NCI-H345 (cell line): Measurements from ENCODE around the gene UNC5C.
A peak's percentile ranks its signal among the peaks of the same experiment; 100 is the strongest.

ENCODE experiments used
- DNase-seq: peaks from one replicate; lab custom pipeline; 2025; lab: John Stamatoyannopoulos, UW

UNC5C gene

DNA sequence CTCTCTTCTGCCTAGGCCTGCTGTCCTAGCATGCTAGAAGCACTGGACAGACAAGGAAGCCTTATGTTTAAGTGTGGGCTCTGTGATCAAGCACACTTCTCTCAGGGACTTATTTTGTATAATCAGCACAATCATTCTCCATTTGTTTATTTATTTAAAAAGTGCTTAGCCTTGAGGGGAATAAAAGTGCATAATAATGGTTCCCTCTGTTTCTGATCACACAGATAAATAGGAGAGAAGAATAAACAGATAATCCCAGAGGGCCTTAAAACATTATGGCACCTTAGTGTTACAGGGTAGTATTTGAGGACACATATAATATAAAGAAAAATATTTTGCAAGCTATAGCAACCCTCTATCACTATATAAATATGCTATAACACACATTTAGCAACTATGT is 146.5 kb downstream of the UNC5C start:
- no peak for DNase-seq

GRCh38 chr4:95398217-95398616 is 150.6 kb downstream of the UNC5C start:
- DNase-seq = no peak

DNA sequence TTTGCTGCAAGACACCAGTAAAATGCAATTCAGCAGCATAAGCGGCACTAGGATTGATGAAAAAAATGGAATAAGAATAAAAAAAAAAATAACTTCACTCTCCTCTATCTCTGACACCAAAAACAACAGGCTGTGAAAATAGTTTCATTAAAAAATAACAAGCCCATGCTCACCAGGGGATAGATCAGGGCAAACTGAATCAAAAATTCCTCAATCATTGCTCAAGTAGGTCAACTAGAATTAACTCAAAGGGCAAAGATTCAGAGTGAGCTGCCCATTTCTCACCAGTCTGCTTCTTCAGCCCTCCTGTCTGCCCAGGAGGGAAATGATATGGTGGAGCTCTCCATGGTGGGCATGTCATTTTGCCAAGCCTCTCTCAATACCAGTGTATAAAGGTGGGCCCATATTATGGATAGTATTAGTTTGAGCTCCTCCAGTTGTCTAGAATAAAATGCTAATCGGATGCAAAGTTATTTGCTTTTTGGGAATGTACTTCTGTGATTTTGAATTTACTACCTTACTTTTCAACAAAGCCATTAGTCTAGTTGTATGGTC is 153.9 kb downstream of the UNC5C start:
- no peak for DNase-seq

DNA sequence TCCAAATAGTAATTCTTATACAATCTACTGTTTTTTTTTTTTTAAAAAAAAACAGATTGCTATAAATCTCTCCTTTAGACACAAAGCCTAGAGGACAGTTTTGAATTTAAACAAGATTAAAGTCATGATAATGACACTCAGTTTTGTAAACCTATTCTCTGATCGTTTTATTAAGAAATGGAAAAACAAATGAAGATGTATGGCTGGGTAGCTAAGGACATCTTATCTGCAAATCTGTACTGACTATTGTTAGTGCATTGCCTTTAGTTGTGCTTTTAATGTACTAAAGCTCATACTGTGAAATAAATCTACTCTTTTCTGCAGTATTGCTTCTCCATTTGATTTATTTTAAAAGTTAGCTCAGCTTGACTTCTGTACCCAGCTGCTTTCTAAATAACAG is 155.0 kb downstream of the UNC5C start:
- no peak for DNase-seq

DNA sequence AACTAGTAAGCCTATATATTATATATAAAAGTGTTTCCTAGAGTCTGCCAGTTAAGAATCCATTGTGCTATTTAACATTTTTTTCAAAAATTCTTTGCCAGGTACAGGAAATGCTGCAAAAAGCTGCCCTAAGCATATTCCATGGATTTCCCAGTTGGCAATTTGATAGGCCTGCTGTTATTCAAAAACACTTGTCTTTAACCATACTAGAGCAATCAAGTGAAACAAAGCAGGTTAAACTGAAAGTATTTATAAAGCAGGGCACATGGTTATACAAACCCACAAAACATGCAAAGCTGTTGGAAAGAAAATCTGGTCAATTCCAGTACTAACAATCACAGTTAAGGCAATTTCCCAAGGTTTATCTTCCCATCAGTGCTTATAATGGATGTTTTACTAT is 159.9 kb downstream of the UNC5C start:
- no peak for DNase-seq

DNA sequence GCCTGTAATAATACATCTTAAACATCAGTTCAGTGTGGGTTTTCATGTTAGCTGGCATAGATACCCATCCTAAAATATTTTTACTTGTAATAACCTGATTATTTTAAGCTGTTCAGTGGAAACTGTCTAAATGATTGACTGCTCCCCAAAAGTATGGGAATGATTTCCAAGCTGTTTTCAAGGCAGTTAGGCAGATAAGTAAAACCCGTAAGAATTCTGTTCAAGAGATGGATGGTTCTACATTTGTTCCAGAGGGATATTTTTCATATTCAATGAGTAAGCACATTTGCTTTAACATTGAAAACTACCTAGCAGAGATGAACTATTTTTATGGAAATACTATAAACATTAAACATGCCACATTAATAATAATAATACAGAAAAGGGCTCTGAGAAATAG is 161.1 kb downstream of the UNC5C start:
- no peak for DNase-seq

- no peak for DNase-seq
Measured at GRCh38 chr4:95386410-95386809, 162.4 kb downstream of the UNC5C start.

DNA sequence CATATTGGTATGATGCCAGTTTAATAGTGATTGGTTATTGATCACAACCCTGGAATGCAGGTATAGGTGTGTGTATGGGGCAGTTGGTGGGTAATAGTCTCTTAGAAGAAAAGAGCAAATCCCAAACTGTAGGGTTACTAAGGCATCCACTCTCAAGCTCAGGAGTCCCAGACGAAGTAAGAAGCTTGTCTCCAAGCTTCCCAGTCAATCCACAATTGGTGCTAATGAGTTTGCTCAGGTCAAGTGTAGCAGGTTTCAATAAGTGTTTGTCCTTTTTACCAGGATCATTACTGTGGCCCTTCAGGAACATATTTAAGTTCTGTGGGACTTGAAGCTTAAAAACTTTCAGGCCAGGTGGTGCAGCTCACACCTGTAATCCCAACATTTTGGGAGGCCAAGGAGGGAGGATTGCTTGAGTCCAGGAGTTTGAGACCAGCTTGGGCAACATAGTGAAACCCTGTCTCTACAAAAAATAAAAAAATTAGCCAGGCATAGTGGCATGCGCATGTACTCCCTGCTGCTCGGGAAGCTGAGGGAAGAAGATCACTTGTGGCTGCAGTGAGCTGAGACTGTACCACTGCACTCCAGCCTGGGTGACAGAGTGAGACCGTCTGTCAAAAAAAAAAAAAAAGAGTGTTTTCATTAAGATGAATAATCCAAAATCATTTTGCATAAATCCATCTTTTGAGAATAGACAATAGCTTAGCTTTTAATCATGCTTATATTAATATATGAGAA is 166.8 kb downstream of the UNC5C start:
- DNase-seq = no peak

DNA sequence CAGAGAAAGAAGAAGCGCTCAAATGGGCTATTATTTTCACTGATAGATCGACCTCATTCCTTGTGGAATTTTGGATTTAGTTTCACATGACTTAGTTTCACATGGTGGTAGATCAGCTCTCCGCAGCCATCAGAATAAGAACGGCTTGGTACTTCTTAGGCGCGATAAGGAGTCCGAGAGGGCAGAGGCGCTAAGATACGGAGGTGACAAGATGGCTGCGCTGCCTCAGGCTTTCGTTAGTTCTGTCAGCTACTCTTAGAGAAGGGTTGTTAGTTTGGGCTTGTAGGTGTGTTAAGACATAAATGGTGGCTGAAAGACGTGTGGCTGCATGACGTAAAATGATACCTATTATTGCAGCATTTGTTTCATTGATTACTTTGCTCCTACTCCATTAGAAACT is 169.1 kb downstream of the UNC5C start:
- DNase-seq = no peak

DNA sequence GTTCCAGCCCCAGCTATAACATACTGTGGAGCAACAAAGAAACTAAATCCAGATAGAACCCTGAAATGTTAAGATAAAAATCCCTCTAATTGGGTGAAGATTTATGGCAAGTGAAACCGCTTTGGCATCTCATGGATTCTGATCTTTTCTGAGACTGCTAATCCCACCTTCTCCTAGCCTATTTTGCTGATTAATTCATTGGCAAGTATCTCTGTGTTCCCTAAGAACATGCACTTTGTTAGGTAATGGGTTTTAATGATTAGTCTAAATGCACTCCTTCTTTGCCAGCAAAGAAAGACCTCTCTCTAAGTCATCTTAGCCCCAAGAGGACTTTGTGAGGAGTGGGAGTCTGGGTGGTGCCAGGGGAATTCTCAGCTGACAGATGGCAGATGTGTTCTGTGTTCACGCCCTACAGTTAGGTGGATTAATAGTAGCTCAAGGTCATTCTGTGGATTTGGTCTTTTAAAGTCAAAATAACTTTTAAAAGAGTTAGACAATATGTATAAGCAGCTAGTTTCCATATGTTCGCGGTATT is 171.3 kb downstream of the UNC5C start:
- DNase-seq = no peak

DNA sequence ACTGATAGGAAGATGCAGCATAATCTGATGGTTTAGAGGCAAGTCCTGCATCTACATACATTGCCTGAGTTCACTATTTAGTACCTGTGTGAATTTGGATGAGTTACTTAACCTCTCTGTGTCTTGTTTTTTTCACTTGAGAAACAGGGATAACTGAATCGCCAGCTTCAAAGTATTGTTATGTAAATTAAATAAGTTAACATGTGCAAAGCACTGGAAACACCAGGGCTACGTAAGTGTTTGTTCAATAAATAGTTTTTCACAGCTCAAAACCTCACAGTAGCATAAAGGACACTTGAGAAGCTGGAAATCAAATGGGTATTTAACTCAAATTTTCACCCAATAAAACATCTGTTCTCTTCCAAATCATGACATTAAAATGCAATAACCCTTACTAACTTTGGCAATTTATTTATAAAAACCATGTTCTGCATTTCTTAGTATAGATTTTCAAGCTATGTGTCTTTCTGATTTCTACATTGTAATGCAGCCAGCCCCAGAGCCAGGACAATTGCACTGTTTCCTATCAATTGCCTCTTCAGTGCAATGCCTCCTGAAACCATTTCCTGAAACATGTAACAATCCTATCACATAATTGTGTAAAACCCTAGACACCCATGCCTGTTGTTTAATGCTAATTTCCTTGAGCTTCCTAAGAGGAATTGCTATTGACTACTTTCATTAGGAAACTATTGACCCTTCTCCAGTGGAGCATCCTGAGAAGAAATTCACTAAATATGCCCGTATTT is 177.1 kb downstream of the UNC5C start:
- peak; percentile 11 for DNase-seq

- DNase-seq = no peak
Measured at GRCh38 chr4:95367824-95368223, 180.9 kb downstream of the UNC5C start.

DNA sequence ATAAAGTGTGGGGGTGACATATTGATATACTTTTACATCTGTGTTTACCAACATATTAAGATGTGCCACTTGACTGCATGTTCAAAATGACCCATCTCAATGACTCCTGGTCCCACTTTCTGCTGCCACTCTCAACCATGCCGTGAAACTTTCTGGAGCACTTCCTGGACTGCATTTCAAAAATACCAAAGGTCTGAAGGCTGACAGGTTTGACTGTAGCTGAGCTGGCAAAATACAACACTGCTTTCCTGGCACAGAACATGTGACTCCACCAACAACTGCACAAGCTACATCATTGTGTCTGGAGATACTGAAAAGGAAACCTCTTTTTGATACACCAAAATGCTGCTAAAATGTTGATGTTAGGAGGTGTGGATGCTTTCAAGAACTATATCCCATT is 184.8 kb downstream of the UNC5C start:
- no peak for DNase-seq

DNA sequence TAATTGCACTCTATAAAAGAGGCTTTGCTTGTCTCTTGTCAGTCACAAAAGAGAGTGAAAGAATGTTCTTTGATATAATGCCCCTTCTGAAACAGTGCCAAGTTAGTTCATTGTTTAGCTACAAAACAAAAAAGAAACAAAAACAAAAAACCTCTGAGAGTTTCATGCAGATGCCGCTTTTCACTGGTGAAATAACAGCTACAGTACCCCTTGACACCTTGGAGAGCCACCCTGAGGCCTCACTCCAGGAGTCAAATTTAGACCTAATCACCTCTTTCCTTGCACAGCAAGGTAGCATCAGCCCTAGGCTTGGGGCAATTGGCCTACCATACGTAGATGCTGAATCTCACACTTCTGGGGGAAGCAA is 185.2 kb downstream of the UNC5C start:
- peak; percentile 20 for DNase-seq

DNA sequence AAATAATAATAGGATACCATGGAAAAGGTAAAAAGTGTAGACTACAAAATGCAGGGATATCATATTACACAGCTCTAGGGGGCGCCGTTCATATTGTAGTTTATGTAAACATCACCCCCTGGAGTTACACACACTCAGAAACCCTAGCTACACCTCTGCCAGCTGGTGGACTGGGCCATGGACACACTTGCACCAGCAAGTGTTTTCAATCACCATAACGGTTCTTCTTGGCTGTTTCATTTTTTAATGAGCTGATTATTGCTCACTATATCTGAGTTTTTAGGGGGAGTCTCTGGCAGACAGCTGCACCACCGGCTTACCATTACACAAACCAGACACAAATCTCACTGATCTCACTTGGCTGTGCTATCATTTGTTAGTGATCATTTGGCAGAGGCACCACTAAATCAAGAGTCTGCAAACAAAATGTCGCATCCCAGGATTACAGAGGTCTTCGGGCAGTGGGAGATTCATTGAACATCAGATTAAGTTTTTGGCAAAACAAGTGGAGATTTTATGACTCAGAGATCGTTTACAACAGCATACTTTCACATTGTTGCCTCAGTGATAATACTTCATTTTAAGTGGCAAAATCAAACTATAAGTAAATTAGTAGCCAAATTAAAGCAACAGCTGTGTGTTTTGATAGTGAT is 185.7 kb downstream of the UNC5C start:
- DNase-seq = peak; percentile 60

- no peak for DNase-seq
Measured at GRCh38 chr4:95362066-95362465, 186.7 kb downstream of the UNC5C start.

DNA sequence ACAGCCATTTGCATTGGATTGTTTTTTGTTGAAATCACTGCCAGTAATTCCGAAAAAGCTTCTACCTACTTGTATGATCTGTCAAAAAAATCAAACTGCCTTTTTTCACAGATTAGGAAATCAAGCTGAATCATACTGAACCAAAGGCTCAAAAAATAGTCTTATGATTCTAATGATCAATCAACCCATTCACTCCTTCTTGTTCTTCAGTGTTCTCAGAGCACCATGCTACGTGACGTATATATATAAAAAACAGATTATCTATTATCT is 187.1 kb downstream of the UNC5C start:
- no peak for DNase-seq

GRCh38 chr4:95360906-95361695 is 187.7 kb downstream of the UNC5C start:
- DNase-seq = peak; percentile 73

DNA sequence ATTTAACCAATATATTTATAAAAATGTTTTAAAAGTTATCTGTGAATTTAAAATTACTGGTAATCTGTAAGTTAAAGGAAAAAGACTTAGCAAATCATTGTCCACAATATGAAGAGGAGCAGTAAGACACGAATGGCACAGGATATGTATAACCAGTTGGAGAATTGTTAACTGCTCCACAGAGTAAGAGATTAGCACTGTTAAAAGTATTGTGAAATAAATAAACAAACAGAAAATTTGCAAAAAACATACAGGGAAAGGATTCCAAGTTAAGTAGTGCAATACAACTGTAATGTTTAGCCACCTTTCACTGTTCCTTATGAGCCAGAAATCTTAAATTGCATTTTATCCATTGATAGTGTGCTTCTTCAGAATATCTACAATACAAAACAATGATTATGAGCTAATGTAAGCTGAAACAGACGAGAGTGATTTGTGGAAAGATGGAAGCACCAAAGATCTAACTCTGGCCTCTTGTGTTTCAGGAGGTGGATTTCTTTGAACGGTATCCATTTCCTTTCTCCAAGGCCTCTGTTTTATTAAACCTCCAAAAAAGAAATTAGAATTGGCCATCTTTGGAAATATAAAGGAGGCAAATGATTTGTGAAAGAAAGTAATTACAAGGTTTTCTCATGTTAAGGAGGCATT is 188.4 kb downstream of the UNC5C start:
- DNase-seq = no peak

GRCh38 chr4:95358421-95358820 is 190.4 kb downstream of the UNC5C start:
- DNase-seq = no peak

DNA sequence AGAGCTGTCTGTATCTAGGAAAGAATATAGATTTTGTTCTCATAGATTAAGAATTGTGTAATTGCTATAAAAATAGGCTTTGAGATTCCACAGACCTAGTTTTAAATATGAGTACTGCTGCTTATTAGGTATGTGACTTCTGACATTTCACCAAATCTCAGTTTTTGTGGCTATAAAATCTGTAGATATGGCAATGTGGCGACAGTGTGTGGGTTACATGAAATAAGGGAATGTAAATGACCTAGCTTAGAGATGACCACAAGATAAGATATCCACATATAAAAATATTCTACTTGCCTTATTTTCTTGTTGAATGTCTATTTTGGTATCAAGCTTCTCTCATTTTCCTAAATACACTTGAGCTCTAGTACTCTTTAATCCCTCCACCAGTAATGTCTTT is 193.8 kb downstream of the UNC5C start:
- no peak for DNase-seq

GRCh38 chr4:95348418-95348817 is 200.4 kb downstream of the UNC5C start:
- DNase-seq = no peak
